Sigmoid colon (tissue), 7 donors: ENCODE measurements around the gene HECW1. TPM values are rescaled to one million over a fixed set of nuclear protein-coding genes. Genes with fewer than 3 reads are reported as not detected.

ENCODE experiments used
- DNase-seq: peaks from one replicate; pipeline ENCODE4 v3.0.0-alpha.2; 2019
- H3K27ac ChIP-seq, 4 donors: fragments of 200-600 bp; sonication (generic); one replicate each; pipeline ENCODE4 v1.5.1; 2016 to 2019; ENCODE audit warnings: mild to moderate bottlenecking in 1 of 4
- H3K27me3 ChIP-seq, 3 donors: fragments of 200-600 bp; sonication (generic); one replicate each; pipeline ENCODE4 v1.5.1; 2019; ENCODE audit warnings: mild to moderate bottlenecking in 1 of 3
- H3K36me3 ChIP-seq, 4 donors: fragments of 200-600 bp; sonication (generic); one replicate each; pipeline ENCODE4 v1.5.1; 2016 to 2019
- H3K4me1 ChIP-seq, 4 donors: fragments of 200-600 bp; sonication (generic); one replicate each; pipeline ENCODE4 v1.5.1; 2017 to 2019
- H3K4me3 ChIP-seq, 4 donors: fragments of 200-600 bp; sonication (generic); one replicate each; pipeline ENCODE4 v1.5.1; 2017 to 2019; ENCODE audit warnings: mild to moderate bottlenecking in 2 of 4, moderate library complexity in 1 of 4
- H3K9me3 ChIP-seq, 4 donors: fragments of 200-600 bp in 3 of 4; sonication (generic) in 3 of 4; one replicate each; pipeline versions ENCODE4 v1.5.1 to v1.6.1; 2013 to 2019
- EP300 ChIP-seq, 4 donors: sonication (generic); formaldehyde crosslinking; IDR thresholded peaks; one replicate each; pipeline ENCODE4 v1.6.1; 2017; ENCODE audit warnings: antibody characterized with exemption in 4 of 4
- POLR2A ChIP-seq, 2 donors: fragments of 450-650 bp; IDR thresholded peaks; one replicate each; pipeline ENCODE4 v1.6.1; 2016; ENCODE audit warnings: antibody characterized with exemption in 2 of 2, mild to moderate bottlenecking in 2 of 2, moderate library complexity in 2 of 2
- POLR2AphosphoS5 ChIP-seq, 4 donors: sonication (generic); formaldehyde crosslinking; IDR thresholded peaks; one replicate each; pipeline ENCODE4 v1.6.1; 2017; ENCODE audit warnings: antibody characterized with exemption in 4 of 4
- WGBS, 2 donors: extraction: QIAGEN DNeasy Blood & Tissue Kit; methylation state at CpG; one replicate each; pipeline ENCODE4 v1.1.7; 2013; 5-methylcytosine and 5-hydroxymethylcytosine counted together
- intact Hi-C: fragments of 100-400 bp; cut with DNase I; formaldehyde crosslinking; loops from one replicate; pipeline ENCODE4 v1.15.1; 2023
- polyA plus RNA-seq, 3 donors: library from polyadenylated mRNA; stranded (reverse); fragments of 200-250 nt; gene quantifications; one replicate each; pipeline ENCODE4 v1.2.3, GENCODE V29; 2013
- total RNA-seq, 4 donors: library from RNA; depleted of rRNA; stranded (reverse); fragments of >200 nt; gene quantifications; one replicate each; pipeline ENCODE4 v1.1.0, GENCODE V29; 2016
- TF ChIP-seq, protein P1 (sequence below), 4 experiments: fragments of 450-650 bp in 3 of 4; fragments of 200-600 bp in 1 of 4; IDR thresholded peaks; one replicate each; pipeline ENCODE4 v1.5.1; 2016 to 2019; ENCODE audit warnings: antibody characterized with exemption in 4 of 4, mild to moderate bottlenecking in 3 of 4, moderate library complexity in 2 of 4
- donor health status: healthy with polysubstance abuse.
- donor health status: Bipolar disorder and iron deficiency.
- donor health status: healthy.

The HECW1 gene
- total and polyA plus RNA-seq, 7 donors = 0.33 to 7.8 (median 1.2) TPM

DNA sequence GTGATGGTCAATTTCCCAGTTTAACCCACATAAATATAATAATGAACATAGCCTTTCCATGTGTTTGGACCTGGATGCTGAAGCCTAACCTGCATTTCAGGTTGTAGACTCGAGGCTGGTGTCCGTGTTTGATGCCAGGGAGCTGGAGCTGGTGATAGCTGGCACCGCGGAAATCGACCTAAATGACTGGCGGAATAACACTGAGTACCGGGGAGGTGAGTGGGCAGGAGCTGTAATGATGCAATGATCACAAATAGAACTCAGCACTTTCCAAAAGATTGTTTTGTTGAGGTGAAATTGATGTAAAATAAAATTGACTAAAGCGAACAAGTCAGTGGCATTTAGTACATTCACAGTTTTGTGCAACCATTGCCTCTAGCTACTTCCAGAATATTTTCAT is 439.7 kb downstream of the HECW1 start:
- no peak overlapping the region for H3K4me3 ChIP-seq
- TF ChIP-seq POLR2A (IDR thresholded peaks at IDR 0.05) = no peak
- TF ChIP-seq, protein P1, sequence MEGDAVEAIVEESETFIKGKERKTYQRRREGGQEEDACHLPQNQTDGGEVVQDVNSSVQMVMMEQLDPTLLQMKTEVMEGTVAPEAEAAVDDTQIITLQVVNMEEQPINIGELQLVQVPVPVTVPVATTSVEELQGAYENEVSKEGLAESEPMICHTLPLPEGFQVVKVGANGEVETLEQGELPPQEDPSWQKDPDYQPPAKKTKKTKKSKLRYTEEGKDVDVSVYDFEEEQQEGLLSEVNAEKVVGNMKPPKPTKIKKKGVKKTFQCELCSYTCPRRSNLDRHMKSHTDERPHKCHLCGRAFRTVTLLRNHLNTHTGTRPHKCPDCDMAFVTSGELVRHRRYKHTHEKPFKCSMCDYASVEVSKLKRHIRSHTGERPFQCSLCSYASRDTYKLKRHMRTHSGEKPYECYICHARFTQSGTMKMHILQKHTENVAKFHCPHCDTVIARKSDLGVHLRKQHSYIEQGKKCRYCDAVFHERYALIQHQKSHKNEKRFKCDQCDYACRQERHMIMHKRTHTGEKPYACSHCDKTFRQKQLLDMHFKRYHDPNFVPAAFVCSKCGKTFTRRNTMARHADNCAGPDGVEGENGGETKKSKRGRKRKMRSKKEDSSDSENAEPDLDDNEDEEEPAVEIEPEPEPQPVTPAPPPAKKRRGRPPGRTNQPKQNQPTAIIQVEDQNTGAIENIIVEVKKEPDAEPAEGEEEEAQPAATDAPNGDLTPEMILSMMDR (IDR thresholded peaks at IDR 0.05) = no peak
- TF ChIP-seq EP300 (IDR thresholded peaks at IDR 0.05) = no peak
- no peak for TF ChIP-seq POLR2AphosphoS5 (IDR thresholded peaks at IDR 0.05)
- DNase-seq = no peak
- no peak overlapping the region for H3K27ac ChIP-seq
- H3K4me1 ChIP-seq = peaks cover 0 to 8% (median 0%) of the 10 kb centered on the region in 4 donors
- no peaks in the 10 kb centered on the region for H3K36me3 ChIP-seq
- H3K27me3 ChIP-seq = no peaks in the 10 kb centered on the region
- intact Hi-C loops = no loop called here
- H3K9me3 ChIP-seq = peaks cover 0 to under 1% (median 0%) of the 10 kb centered on the region in 4 donors
- WGBS, 2 donors = 85 to 93% methylated on average over 8 of the region's 8 CpGs

DNA sequence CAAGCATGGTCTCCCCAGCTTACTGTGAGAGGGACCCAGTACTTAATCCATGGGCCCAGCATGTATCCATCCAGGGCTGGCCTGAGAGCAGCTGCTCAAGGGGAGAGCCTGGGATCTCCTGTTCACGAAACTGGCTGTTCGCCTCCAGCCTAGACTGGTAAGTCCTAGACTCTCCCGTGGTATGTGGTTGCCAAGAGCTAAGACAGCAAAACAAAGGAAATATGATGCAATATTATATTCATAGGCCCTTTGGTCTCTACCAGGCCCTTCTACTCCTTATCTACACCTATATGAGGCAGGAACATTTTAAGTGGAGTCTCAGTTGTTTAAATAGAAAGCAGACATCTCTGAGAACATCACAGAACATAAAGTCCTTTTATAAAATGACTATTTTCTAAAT is 441.6 kb downstream of the HECW1 start:
- 50 to 64% methylated on average over 3 of the region's 3 CpGs for WGBS, 2 donors
- H3K36me3 ChIP-seq = no peaks in the 10 kb centered on the region

DNA sequence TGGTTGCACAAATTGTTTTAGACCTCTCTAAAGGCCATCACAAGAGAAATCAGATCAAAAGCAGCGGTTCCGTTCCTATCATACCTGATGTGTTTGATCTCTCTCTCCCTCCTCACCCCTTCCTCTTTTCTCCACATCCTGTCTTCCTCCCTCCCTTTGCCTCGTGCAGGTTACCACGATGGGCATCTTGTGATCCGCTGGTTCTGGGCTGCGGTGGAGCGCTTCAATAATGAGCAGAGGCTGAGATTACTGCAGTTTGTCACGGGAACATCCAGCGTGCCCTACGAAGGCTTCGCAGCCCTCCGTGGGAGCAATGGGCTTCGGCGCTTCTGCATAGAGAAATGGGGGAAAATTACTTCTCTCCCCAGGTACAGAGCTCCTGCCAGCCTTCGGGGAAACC is 442.0 kb downstream of the HECW1 start:
- TF ChIP-seq POLR2A (IDR thresholded peaks at IDR 0.05) (no peak), EP300 (IDR thresholded peaks at IDR 0.05) (no peak), POLR2AphosphoS5 (IDR thresholded peaks at IDR 0.05) (no peak)
- TF ChIP-seq, protein P1 (IDR thresholded peaks at IDR 0.05) = no peak
- DNase-seq = no peak
- H3K4me1 ChIP-seq = peaks cover 0 to 8% (median 0%) of the 10 kb centered on the region in 4 donors
- no peak overlapping the region for H3K27ac ChIP-seq
- intact Hi-C loops = no loop called here
- H3K4me3 ChIP-seq = no peak overlapping the region
- H3K27me3 ChIP-seq = no peaks in the 10 kb centered on the region
- H3K36me3 ChIP-seq = no peaks in the 10 kb centered on the region
- no peaks in the 10 kb centered on the region for H3K9me3 ChIP-seq
- WGBS, 2 donors = 83 to 90% methylated on average over 15 of the region's 15 CpGs

More for the DNA sequence above, 441.6 kb downstream of the HECW1 start:
- Histone ChIP-seq H3K27me3 (no peaks in the 10 kb centered on the region), H3K4me3 (no peak overlapping the region), H3K9me3 (no peaks in the 10 kb centered on the region), H3K27ac (no peak overlapping the region), H3K4me1 (peaks cover 0 to 8% (median 0%) of the 10 kb centered on the region in 4 donors)
- intact Hi-C loops = no loop called here
- TF ChIP-seq, protein P1 (IDR thresholded peaks at IDR 0.05) = no peak
- TF ChIP-seq POLR2AphosphoS5 (IDR thresholded peaks at IDR 0.05) (no peak), POLR2A (IDR thresholded peaks at IDR 0.05) (no peak), EP300 (IDR thresholded peaks at IDR 0.05) (no peak)
- no peak for DNase-seq

DNA sequence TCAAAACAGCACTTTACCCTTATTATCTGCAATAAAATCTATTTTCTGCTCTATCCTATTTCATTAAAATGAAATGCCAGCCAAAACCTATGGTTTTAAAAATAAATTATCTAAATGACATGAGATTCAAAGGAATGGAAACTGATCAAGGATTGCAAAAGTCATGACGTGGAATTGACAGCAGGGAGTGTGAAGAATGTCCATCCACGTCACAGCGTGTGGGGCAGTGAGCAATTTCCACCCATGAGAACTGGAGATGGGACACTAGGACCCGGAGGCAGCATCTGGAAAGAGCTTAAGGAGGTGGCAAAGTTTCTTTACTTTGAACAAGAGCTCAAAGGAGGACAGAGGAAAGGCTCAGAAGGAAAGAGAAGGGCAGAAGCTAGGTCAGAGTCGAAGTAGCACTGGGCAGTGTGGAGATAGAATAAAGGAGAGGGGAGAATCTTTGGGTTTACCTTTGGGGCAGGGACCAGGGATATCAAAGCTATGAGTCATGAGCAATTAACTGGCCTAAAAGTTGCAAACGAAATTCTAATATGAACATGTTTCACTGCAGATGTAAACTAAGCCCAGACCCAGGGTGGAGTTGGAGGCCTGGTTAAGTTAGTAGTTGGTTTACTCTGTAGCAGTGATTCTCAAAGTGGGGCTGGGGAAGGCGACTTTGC is 445.5 kb downstream of the HECW1 start:
- H3K27me3 ChIP-seq = no peaks in the 10 kb centered on the region
- no peak for DNase-seq
- H3K9me3 ChIP-seq = no peaks in the 10 kb centered on the region
- H3K4me1 ChIP-seq = peaks cover 0 to 8% (median 0%) of the 10 kb centered on the region in 4 donors
- H3K36me3 ChIP-seq = no peaks in the 10 kb centered on the region
- TF ChIP-seq EP300 (IDR thresholded peaks at IDR 0.05) = no peak
- no peak for TF ChIP-seq POLR2A (IDR thresholded peaks at IDR 0.05)
- no peak for TF ChIP-seq POLR2AphosphoS5 (IDR thresholded peaks at IDR 0.05)
- TF ChIP-seq, protein P1 (IDR thresholded peaks at IDR 0.05) = no peak
- intact Hi-C loops = no loop called here
- H3K4me3 ChIP-seq = no peak overlapping the region
- no peak overlapping the region for H3K27ac ChIP-seq
- WGBS, 2 donors = 75 to 87% methylated on average over 7 of the region's 7 CpGs
